ENCODE results near the gene PIGM.
"Not testable (repeated sequence)": the region's sequence is repeated elsewhere in the genome, so short reads cannot be mapped to it uniquely, and the experiment has no call there.

Gene PIGM

DNA sequence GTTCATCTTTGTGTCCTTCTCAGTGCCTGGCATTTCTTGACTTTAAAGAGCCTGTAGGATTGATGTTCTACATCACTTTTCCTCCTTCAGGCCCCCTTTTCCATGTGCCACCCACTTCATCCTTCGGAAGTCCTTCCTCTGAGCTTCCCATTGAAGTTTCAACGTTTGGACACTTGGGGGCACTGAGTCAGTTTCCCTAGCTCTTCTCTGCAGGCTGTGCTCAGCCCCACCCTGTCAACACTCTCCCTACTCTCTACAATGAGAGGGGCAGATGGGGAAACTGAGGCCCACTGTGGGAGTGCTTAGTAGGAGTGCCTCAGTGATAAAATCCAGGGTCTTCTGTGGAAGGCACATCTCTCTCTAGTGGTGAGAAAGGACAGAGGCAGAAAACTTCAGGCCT lies 26.3 kb upstream of the PIGM start:
- no peak for DNase-seq

DNA sequence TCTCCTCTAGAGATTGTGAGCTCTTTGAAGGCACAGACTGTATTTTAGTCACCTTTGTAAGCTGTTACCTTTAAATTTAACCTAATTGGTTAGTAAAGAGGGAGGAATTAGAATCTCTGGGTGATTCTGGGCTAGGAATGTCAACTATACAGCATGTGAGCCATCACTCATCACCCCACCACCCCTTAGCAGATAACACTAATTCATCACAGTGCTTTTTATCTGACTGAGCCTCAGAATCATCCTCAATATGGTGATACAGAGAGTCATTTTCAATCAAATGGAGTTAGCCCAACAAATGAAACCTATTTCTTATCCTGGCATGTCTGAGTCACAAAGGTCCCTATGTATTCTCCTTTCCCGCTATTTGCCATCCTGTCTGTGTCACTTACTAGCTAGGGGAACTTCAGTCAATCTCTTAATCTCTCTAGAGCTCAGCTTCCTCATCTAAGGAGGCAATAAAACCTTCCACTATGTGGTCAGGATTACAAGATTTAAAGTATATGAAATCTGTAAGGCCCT lies 24.9 kb upstream of the PIGM start:
- DNase-seq = no peak

DNA sequence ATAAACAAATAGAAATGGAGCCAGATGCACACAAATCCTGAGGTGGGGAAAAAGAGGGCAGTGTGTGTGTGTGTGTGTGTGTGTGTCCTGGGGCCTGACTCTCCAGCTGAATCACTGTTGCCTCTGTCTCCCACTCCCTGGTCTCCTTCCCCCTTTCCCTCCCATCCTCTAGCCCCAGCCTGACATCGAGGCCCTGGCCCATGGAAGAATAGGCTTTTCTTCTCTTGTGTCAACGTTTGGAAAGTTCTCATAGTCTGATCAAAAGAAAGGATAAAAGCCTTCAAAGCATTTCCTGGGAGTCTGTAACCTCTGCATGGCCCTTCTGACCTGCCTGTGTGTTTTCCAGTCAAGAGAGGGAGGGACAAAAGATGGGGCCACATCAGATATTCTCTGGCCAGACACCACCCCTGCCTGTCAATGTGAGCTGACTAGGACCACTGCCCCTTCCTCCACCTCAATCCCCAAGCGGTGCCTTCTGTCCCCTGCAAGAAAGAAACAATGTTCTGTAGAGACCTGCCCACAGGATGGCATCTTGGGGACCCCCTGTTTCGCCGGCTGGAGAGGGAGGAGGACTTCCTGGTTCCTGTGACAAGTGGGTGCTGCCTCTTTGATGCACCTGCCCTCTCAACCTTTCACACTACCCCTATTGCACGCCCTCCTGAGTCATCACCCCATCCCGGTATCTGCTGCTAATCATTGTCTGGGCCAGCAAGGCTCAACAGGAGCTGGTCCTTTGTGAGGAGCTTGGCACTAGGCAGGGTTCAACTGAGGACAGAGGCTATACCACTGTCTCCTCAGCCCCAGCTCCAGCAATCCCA lies 22.0 kb upstream of the PIGM start:
- DNase-seq = no peak

DNA sequence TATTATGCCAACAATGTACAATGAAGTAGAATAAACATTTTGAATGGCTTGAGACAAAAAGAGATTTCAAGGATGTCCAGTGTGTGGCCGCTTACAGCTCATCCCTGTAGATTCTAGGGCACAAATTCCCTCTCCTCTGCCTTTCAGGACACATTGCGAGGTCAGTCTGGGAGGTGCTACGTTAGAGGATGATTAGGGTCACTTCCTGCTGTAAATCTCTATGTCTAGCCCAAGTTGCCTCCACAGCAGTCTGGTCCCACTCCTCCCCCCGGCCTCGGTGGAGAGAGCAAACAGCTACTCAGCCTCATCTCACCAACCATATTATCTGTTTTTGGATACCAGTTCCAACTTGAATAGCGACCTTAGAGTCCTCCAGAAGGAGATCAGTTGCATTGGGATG lies 21.1 kb upstream of the PIGM start:
- no peak for DNase-seq

DNA sequence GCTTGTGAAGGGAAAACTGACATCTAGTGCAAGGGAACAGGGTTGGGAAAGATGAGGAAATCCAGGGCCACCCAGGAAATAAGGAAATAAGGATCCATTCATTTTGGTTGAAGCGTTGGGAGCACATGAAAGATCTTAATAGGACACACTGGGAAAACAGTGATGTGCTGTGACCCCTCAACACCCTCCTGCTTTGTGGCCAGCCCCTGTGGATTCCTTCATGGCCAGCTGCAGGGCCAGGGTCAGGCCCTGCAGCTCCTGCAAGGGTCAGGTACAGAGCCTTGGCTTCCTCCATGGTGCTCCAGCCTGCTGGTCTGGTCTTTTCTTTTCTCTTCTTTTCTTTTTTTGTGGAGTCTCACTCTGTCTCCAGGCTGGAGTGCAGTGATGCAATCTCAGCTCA lies 18.8 kb upstream of the PIGM start:
- DNase-seq = no peak

DNA sequence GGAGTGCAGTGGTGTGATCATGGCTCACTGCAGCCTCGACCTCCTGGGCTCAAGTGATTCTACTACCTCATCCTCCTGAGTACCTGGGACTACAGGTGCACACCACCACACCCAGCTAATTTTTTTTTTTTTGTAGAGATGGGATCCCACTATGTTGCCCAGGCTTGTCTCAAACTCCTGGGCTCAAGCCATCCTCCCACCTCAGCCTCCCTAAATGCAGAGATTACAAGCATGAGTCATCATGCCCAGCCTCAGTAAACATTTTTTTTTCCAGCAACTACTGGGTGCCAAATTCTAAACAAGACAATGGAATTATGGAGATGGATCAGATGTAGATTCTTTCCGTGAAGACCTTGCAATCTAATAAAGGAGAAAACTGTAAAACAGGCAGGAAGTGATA lies 18.4 kb upstream of the PIGM start:
- DNase-seq = not testable (repeated sequence)

DNA sequence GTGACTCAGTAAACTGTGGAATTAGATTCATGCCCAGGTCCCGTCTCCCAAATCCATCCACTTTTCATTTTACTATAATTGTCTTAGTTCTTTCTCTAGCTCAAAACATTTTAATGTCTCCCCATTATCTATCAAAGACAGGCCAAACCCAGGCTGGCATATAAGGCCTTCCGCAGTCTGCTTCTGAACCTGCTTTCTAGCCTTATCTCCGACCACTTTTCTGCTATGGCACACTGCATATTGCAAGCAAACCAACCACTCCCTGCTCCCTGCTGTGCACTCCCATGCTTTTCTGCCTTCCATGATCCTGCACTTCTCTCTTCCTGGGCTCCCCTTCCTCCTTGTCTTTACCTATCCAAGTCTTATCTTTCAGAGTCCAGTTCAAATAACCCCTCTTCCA lies 17.3 kb upstream of the PIGM start:
- DNase-seq = no peak

DNA sequence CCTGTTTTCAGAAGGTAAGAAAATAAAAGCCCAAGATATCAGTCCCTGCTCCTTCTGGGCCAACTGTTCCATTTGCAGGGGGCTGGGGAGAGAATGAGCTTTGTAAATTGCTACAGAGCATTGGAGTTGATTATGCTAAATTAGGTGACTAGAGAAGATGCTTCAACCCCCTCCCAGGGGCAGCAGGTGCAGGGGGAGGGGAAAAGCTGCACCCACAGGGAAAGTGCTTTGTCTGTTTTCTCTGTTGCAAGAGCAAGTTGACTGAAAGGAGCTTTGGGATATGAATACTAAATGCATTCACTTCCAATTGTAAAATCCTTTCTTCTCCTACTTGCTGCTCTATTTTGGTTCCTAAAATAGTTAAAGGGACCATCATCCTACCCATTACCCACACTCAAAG lies 16.5 kb upstream of the PIGM start:
- DNase-seq = no peak

DNA sequence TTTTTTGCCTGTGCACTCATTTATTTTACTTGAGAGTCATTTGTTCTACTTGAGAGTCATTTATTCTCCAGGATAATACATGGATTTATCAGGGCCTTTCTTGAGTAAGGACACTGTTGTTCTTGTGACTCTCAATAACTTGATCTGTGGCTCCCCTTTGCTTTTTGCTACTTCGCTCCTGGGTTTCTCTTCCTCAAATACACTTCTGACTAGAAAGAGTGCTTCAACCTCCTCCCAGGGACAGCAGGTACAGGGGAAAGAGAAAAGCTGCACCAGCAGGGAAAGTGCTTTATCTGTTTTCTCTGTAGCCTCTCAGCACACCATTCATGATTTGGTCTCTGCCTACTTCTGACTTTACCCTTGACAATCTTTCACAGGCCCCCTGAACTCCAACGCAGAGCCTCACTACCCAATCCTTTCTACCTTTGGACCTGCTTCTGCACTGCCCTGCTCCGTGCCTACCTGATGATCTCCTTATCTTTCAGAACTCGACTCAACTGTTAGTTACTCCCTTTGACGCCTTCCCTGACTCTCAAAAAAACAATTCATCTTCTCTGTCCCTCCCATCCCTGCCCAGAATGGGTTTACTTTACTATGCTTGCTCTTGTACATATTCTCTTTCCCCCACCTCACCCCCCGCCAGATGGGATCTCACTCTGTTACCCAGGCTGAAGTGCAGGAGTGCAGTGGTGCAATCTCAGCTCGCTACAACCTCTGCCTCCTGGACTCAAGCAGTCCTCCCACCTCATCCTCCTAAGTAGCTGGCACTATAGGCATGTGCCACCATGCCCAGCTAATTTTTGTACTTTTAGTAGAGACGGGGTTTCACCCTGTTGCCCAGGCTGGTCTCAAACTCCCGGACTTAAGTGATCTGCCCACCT lies 15.6 kb upstream of the PIGM start:
- DNase-seq = no peak

DNA sequence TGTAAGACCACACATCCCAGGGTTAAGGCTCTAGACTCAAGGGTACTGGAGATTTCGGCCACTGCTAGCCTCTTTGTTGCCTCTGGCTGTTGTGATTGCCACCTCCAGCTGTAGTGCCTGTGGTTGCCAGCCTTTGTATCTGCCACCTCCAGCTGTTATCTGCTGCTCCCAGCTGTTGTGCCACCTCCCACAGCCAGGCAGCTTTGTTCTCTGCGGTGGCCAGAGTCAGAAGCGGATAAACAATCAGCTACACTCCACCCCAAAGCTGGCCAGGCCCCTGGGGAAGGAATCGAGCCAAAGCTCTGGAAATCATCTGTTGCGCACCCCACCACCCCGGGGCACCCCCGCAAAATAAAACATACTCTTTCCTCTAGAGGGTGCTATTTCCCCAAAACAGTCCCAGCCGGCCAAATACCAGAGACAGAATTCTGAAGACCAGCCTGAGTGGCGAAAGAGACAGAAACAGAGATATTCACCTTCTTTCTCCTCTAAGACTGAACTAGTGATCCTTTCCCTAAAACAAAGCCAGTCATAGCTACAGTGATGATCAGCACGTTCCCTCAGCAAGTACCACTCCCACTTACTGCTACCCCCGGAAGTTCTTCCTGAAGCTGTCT lies 14.8 kb upstream of the PIGM start:
- DNase-seq = peak; percentile 45 to 59

DNA sequence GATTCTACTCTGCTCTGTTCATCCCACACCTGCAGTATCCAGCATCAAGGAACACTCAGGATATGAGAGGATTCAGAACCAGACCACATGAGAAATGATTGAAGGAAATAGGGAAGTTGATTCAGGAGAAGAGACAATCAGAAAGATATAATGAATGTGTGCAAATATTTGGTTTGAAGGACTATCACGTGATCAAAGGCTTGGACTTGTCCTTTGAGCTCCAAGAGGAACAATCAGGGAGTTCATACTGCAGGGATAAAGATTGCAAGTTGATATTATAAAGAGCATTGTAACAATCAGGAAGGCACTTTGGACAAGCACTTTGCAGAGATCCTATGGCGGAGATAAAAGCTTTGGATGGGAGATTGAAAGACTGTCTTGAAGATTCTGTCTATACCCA lies 13.9 kb upstream of the PIGM start:
- no peak for DNase-seq

DNA sequence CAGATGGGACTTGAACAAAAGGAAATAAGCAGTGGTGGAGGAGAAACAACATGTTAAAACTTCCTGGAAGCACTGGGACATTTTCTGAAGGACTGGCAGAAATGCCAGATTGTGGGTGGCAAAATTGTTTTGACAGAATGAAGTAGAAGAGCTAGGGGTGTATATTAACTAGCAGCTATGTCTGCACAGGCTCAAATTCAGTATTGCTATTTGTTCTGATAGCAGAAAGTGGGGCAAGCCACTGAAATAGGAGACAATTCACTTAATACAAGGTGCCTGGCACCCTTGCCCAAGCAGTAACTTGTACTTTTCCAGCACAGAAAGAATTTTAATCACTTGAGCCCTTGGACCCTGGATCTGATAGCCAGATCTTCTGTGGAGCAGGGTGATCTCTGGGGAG lies 11.8 kb upstream of the PIGM start:
- no peak for DNase-seq

DNA sequence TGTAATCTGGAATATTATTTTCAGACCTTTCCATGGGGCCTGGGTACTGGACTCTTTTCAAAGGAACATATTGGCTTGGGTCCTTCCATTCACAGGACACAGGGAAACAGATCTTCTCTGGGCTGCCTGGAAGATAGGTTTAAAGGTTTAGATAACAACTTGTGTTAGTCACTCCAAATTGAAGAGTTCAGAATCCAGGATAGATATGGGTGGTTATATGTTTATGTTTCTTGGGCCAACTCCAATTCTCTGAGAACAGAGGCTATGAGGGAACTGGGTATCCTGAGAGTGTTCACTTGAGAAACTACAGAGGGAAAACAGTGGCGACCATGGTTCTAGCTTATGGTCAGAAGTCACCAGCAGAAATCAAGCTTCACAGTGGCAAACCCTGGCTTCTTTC lies 8.7 kb upstream of the PIGM start:
- DNase-seq = no peak

DNA sequence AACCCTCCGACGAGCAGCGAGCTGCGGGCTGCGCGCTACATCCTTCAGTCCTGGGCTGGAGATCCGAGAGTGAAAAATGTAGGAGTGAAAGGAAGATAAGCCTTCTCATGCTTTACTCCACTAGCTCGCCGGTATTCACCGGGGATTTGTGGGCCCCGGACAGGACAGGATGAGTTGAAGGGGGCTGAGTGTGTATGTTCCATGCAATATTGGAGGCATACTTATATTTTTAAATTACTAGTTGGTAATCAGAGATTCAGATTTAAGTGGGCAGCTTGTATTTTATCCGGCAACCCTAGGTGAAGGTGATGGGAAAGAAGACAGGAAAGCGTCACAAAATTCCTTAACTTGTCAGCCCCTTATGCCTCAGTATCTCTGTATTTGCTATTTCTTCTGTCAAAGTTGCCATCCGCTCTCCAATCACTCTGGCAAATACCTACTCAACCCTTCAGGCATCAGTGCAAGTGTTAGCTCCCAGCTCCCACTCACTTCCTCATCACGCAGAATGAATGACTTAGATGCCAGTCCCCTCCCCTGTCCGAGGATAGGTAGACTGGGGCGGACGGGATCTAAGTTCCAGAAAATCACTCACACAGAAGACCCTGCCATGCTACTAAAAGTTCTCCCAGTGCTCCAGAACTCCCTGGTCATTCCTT lies 503 bp upstream of the PIGM start:
- no peak for DNase-seq

DNA sequence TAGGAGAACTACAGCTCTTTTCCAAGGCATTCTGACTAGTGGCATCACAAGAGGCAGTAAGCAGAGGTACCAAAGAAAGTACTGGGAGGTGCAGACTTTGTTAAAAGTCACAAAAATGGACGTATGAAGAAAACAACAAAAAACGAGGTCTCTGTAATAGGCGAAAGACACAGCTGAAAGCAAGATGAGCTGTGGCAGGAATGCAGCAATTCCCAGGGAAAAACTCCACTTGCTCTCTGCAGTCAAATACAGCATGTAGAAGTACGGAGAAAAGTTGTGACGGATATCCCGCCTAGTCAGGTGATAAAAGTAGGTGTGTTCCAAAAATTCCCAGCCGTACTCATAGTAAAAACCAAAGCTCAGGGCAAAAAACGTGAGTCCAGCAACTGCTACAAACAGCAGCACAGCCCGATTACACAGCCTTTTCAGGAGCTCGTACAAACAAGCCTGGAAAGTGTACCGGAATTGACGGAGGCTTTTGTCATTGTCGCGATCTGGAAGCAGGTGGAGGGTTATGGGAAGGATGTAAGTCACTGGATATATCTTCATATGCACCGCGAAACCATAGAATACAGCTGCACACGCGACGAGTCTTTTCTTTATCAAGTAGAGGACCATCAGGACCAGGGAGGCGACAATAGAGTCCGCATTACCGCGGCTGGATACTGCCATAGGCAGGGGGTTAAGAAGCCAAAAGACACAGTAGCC lies 979 bp downstream of the PIGM start:
- peak in 1 of 2 donors; percentile 7 for DNase-seq

DNA sequence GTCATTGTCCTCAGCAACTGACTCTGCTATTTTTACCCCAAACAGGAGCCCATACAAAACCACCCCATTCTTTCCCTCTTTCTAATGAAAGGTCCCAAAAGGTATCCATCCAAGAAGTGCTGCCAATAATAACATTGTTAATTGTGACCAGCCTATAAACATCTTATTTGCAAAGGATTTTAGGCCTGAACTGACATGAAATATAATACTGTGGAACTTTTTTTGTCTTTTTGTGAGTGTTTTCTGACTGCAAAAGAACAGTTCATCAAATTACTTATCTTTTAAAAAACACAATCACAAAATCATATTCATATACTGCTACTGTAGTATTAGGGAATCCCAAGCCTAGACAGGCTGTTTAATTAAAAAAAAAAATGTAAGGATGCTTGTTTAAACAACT lies 3.4 kb downstream of the PIGM start:
- DNase-seq = no peak

DNA sequence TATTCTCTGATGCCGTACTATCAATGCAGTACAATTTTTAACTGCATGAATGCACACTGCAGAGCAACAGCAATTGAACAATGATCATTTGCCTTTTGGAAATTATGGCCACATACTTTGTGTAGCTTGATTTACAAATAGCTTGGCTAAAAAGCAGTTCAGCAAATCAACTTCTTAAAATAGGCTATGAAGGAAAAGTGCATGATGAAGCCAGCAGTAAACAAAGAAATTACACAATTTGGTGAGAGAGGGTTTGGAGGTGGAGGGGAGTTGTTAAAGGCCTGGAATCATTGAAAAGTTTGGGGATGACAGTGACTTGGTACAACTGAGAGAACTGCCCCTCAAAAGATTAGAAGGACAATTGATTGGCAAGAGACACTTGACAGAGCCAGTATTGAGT lies 6.5 kb downstream of the PIGM start:
- DNase-seq = no peak

DNA sequence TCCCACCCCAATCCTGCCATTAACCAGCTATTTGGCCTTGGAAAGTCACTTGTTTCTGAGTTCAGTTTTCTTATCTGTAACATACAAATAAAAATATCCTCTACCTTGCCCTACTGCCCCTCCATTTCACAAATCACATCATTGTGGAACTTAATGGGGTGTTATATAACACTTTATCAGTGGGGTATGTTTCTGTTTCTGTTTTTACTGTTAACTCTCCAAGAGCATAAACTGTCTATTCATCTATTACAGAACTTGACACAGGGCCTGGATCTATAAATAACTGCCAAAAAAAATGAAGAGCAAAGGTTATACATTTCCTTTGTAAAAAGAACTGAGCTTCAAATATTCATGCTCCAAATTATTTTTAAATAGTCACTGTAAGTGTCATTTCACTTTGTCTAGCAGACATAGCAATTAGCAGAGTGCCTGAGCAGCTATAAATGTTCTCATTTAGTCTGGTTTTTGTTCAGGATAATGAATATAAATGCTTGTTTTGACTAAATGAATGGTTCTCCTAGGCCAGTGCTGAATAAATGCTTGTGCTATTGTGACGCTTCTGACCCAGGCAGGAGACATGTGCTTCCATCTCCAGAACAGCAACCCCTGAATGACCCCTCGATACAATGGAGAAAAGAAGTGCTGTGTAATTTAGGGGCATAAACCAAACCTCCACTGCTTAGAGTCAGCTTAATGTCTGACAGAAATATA lies 7.4 kb downstream of the PIGM start:
- no peak for DNase-seq

DNA sequence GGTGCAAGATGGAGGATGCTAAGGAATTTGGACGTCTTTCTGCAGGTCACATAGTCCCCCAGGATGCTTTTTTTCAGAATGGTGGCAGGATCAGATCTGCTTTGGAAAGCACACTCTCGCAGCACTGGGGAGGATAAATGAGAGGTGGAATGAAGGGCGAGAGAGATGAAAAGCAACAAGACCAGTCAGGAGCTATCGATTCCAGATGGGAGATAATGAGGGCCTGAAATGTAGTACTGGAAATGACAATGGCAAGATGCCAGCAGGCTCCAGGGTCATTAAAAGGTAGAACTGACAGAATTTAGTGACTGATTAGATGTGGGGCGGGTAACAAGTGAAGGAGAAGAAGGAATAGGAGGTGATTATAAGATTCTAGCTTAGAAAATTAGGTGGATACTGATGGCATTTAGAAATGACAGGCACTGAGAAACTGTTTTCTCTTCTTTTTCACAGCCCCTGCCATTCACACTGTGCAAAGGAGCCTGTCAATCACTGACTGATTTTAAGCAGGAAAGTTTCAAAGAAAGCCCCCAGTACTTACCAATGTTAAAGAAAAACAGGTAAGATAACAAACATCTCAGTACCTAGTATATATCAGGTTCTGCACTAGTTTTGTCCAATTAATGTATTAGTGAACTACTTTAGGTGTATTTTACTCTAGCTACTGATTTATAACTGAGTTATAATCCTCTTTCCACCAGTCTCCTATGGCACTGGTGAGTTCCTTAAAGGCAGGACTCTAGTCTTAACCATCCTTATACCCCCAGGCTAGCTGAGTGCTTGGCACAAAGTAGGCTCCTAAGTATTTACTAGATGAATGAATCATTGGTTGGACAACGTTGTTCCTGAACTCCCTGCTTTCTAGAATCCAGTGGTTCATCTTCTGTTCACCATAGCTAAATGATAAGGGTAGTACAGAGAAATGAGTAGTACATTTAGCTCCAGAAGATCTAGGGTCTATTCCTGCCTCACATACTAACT lies 9.2 kb downstream of the PIGM start:
- DNase-seq = no peak

DNA sequence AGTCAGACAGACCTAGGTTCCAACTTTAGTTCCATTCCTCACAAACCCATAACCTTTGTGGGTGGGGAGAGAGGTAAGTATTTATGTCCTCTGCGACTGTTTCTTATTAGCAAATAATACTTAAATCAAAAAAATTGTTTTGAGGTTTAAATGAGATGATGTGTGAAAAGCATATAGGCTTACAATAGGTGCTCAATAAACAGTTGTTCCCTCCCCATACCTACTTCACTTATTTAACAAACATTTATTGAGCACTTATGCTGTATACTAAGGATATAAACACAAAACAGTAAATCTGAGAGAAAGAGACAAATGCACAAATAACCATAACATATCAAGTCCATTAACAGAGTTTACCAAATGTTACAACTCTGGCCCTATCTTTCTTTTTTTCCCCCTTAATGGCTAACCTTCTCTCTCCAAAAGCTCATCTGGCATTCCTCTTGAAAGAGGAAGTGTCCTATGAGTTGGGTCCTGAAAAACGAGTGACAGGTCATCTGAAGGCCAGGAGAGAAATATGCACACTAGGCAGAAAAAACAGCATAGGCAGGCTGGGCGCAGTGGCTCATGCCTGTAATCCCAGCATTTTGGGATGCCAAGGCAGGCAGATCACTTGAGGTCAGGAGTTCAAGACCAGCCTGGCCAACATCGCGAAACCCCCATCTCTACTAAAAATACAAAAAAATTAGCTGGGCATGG lies 10.3 kb downstream of the PIGM start:
- DNase-seq = no peak

Measured in CD4-positive, alpha-beta T cell treated with Interleukin-1 beta for 1 hour (primary cell).